Astrocyte (in vitro differentiated cells and primary cell): Measurements from ENCODE around the gene LMX1B.

Source experiments
- EZH2 ChIP-seq: IDR thresholded peaks from 2 replicates; pipeline ENCODE4 v1.6.1; 2012; ENCODE audit warnings: mild to moderate bottlenecking, low read length, inconsistent platforms; ENCODE audit not compliant: insufficient read depth
- TF ChIP-seq, protein P1 (sequence below): IDR thresholded peaks from 2 replicates; pipeline ENCODE4 v1.5.1; 2011; ENCODE audit warnings: low read depth, mild to moderate bottlenecking, inconsistent platforms, low read length, moderate library complexity; ENCODE audit not compliant: insufficient read depth

- TF ChIP-seq, protein P1, sequence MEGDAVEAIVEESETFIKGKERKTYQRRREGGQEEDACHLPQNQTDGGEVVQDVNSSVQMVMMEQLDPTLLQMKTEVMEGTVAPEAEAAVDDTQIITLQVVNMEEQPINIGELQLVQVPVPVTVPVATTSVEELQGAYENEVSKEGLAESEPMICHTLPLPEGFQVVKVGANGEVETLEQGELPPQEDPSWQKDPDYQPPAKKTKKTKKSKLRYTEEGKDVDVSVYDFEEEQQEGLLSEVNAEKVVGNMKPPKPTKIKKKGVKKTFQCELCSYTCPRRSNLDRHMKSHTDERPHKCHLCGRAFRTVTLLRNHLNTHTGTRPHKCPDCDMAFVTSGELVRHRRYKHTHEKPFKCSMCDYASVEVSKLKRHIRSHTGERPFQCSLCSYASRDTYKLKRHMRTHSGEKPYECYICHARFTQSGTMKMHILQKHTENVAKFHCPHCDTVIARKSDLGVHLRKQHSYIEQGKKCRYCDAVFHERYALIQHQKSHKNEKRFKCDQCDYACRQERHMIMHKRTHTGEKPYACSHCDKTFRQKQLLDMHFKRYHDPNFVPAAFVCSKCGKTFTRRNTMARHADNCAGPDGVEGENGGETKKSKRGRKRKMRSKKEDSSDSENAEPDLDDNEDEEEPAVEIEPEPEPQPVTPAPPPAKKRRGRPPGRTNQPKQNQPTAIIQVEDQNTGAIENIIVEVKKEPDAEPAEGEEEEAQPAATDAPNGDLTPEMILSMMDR, result no peak
- no peak for TF ChIP-seq EZH2
These were observed 85.7 kb downstream of the LMX1B start for GRCh38 chr9:126699401-126699881.
